H1 (cell line): ENCODE data around the gene FANK1. TPM values are rescaled to one million over a fixed set of nuclear protein-coding genes. Genes with fewer than 3 reads are reported as not detected.

ENCODE experiments used
- CTCF ChIA-PET: fragments of 300-600 bp; sonication (Branson Sonifier 250); formaldehyde crosslinking; loops from one replicate; lab custom pipeline; 2021; ENCODE audit not compliant: partially characterized antibody; lab: Charles Lee
- POLR2A ChIA-PET: fragments of 300-600 bp; sonication (Branson Sonifier 250); formaldehyde crosslinking; loops from one replicate; lab custom pipeline; 2021; ENCODE audit warnings: inconsistent platforms; ENCODE audit not compliant: partially characterized antibody; lab: Charles Lee
- DNase-seq, 2 experiments: peaks; one replicate each; pipeline versions ENCODE4 v3.0.0 to v3.0.0-alpha.2; 2010 to 2022; ENCODE audit warnings: low spot score in 2 of 2, low read depth in 1 of 2, mixed read lengths in 1 of 2
- FAIRE-seq: peaks from 2 replicates; lab custom pipeline; 2011; peaks lifted over from hg19 to GRCh38; lab: Jason Lieb, UNC
- H2AFZ ChIP-seq: 2 replicates; pipeline ENCODE4 v1.8.1; 2012; ENCODE audit warnings: low read length, inconsistent platforms
- H2AK5ac ChIP-seq: 2 replicates; pipeline ENCODE4 v1.6.1; 2013; ENCODE audit warnings: low read depth, low read length
- H2BK120ac ChIP-seq: replicated peaks from 2 replicates; pipeline ENCODE3; 2013; ENCODE audit warnings: low read depth, low read length, inconsistent platforms
- H2BK12ac ChIP-seq: 2 replicates; pipeline ENCODE4 v1.6.1; 2013; ENCODE audit warnings: low read depth, low read length
- H2BK15ac ChIP-seq: 2 replicates; pipeline ENCODE4 v1.6.1; 2013; ENCODE audit warnings: low read length
- H2BK20ac ChIP-seq: 2 replicates; pipeline ENCODE4 v1.6.1; 2013; ENCODE audit warnings: low read length
- H2BK5ac ChIP-seq: 2 replicates; pipeline ENCODE4 v1.6.1; 2013; ENCODE audit warnings: low read depth, low read length
- H3K14ac ChIP-seq: 2 replicates; pipeline ENCODE4 v1.6.1; 2013; ENCODE audit warnings: inconsistent platforms; ENCODE audit not compliant: insufficient read length
- H3K18ac ChIP-seq: 2 replicates; pipeline ENCODE4 v1.6.1; 2013; ENCODE audit warnings: low read length; ENCODE audit errors: extremely low read depth
- H3K23ac ChIP-seq: 2 replicates; pipeline ENCODE4 v1.6.1; 2013; ENCODE audit warnings: inconsistent platforms; ENCODE audit not compliant: insufficient read length
- H3K23me2 ChIP-seq: 2 replicates; pipeline ENCODE4 v1.6.1; 2013; ENCODE audit warnings: low read depth, low read length
- H3K27ac ChIP-seq: 2 replicates; pipeline ENCODE4 v1.6.1; 2011; ENCODE audit warnings: low read depth, low read length, inconsistent platforms
- H3K27me3 ChIP-seq, 4 experiments: replicated peaks in 1 of 4; 1 replicate in 1 of 4; 2 replicates in 3 of 4; pipeline versions ENCODE4 v1.6.1 to v1.8.1; 2011 to 2013; ENCODE audit warnings: low read length in 3 of 4, mild to moderate bottlenecking in 3 of 4, inconsistent platforms in 2 of 4, mixed read lengths in 2 of 4, moderate library complexity in 1 of 4; ENCODE audit not compliant: control insufficient read depth in 3 of 4, insufficient read depth in 3 of 4; ENCODE audit errors: extremely low read depth in 1 of 4
- H3K36me3 ChIP-seq, 4 experiments: 2 replicates each; pipeline versions ENCODE4 v1.6.1 to v1.8.1; 2011 to 2013; ENCODE audit warnings: mild to moderate bottlenecking in 4 of 4, low read length in 3 of 4, moderate library complexity in 2 of 4, control low read depth in 1 of 4, inconsistent platforms in 1 of 4; ENCODE audit not compliant: insufficient read depth in 4 of 4, control insufficient read depth in 2 of 4
- H3K4ac ChIP-seq: replicated peaks from 2 replicates; pipeline ENCODE3; 2013; ENCODE audit warnings: low read length, low read depth, mixed read lengths, inconsistent platforms; ENCODE audit not compliant: insufficient read length
- H3K4me1 ChIP-seq, 4 experiments: replicated peaks in 1 of 4; 1 replicate in 1 of 4; 2 replicates in 3 of 4; pipeline versions ENCODE4 v1.6.1 to v1.8.1; 2011 to 2013; ENCODE audit warnings: low read length in 3 of 4, inconsistent platforms in 2 of 4, mixed read lengths in 1 of 4; ENCODE audit not compliant: insufficient read depth in 4 of 4, control insufficient read depth in 3 of 4
- H3K4me2 ChIP-seq, 2 experiments: 2 replicates each; pipeline versions ENCODE4 v1.6.1 to v1.8.1; 2011 to 2013; ENCODE audit warnings: low read depth in 2 of 2, low read length in 2 of 2, control low read depth in 1 of 2, inconsistent platforms in 1 of 2, mild to moderate bottlenecking in 1 of 2; ENCODE audit not compliant: insufficient read depth in 1 of 2
- H3K4me3 ChIP-seq, 4 experiments: fragments of 200-600, 300-600 bp in 1 of 4; sonication (generic), shearing (Covaris generic), sonication (Bioruptor Twin) in 1 of 4; 2 replicates each; pipeline versions ENCODE4 v1.5.1 to v1.8.1; 2011 to 2016; ENCODE audit warnings: low read length in 4 of 4, low read depth in 3 of 4, control low read depth in 2 of 4, inconsistent platforms in 2 of 4, mild to moderate bottlenecking in 2 of 4, mixed read lengths in 1 of 4, moderate library complexity in 1 of 4; ENCODE audit not compliant: insufficient read depth in 2 of 4; ENCODE audit errors: extremely low read depth in 1 of 4
- H3K56ac ChIP-seq: replicated peaks from 2 replicates; pipeline ENCODE3; 2013; ENCODE audit warnings: low read depth, mild to moderate bottlenecking, mixed read lengths, low read length, inconsistent platforms; ENCODE audit not compliant: insufficient read length
- H3K79me1 ChIP-seq: 2 replicates; pipeline ENCODE4 v1.6.1; 2013; ENCODE audit warnings: low read depth, low read length, control low read depth
- H3K79me2 ChIP-seq, 2 experiments: 2 replicates each; pipeline versions ENCODE4 v1.6.1 to v1.8.1; 2012 to 2013; ENCODE audit warnings: low read length in 2 of 2, mild to moderate bottlenecking in 2 of 2, inconsistent platforms in 1 of 2; ENCODE audit not compliant: insufficient read depth in 2 of 2, control insufficient read depth in 1 of 2
- H3K9ac ChIP-seq, 4 experiments: replicated peaks in 1 of 4; 1 replicate in 1 of 4; 2 replicates in 3 of 4; pipeline versions ENCODE4 v1.6.1 to v1.8.1; 2011 to 2013; ENCODE audit warnings: low read depth in 3 of 4, low read length in 3 of 4, control low read depth in 2 of 4, mild to moderate bottlenecking in 2 of 4, moderate library complexity in 2 of 4, inconsistent platforms in 1 of 4; ENCODE audit errors: extremely low read depth in 1 of 4
- H3K9me3 ChIP-seq, 2 experiments: 2 replicates each; pipeline versions ENCODE4 v1.6.1 to v1.8.1; 2012 to 2013; ENCODE audit warnings: mild to moderate bottlenecking in 2 of 2, moderate library complexity in 2 of 2, control low read depth in 1 of 2, inconsistent platforms in 1 of 2, low read depth in 1 of 2, low read length in 1 of 2, mixed read lengths in 1 of 2; ENCODE audit not compliant: insufficient read depth in 2 of 2
- H4K20me1 ChIP-seq, 2 experiments: replicated peaks in 1 of 2; 2 replicates each; pipeline versions ENCODE3 to v1.8.1; 2011 to 2013; ENCODE audit warnings: inconsistent platforms in 2 of 2, low read length in 2 of 2, mild to moderate bottlenecking in 1 of 2; ENCODE audit not compliant: insufficient read depth in 2 of 2, control insufficient read depth in 1 of 2
- H4K5ac ChIP-seq: 2 replicates; pipeline ENCODE4 v1.6.1; 2013; ENCODE audit warnings: low read length, low read depth, mixed read lengths, inconsistent platforms; ENCODE audit not compliant: insufficient read length
- H4K8ac ChIP-seq: 2 replicates; pipeline ENCODE4 v1.8.0; 2013; ENCODE audit warnings: mild to moderate bottlenecking, moderate library complexity, low read length, inconsistent platforms; ENCODE audit not compliant: insufficient read depth; ENCODE audit errors: extremely low read depth
- H4K91ac ChIP-seq: replicated peaks from 2 replicates; pipeline ENCODE3; 2013; ENCODE audit warnings: low read length, mixed read lengths, inconsistent platforms; ENCODE audit not compliant: insufficient read length
- CEBPB ChIP-seq: IDR thresholded peaks from 2 replicates; pipeline ENCODE4 v1.6.1; 2012; ENCODE audit warnings: low read depth, low read length
- CTBP2 ChIP-seq: IDR thresholded peaks from 2 replicates; pipeline ENCODE4 v1.7.0; 2011; ENCODE audit warnings: borderline replicate concordance, mild to moderate bottlenecking, moderate library complexity, mixed read lengths, low read length; ENCODE audit not compliant: insufficient read depth, insufficient read length
- EGR1 ChIP-seq: IDR thresholded peaks from 2 replicates; pipeline ENCODE4 v1.6.1; 2011; ENCODE audit warnings: low read depth, low read length, borderline replicate concordance
- FOSL1 ChIP-seq: IDR thresholded peaks from 2 replicates; pipeline ENCODE4 v1.6.1; 2011; ENCODE audit warnings: mild to moderate bottlenecking, low read depth, low read length, moderate library complexity; ENCODE audit not compliant: insufficient read depth
- RBBP5 ChIP-seq: IDR thresholded peaks from 2 replicates; pipeline ENCODE4 v1.7.1; 2012; ENCODE audit warnings: low read depth, mild to moderate bottlenecking, inconsistent platforms, low read length, moderate library complexity, borderline replicate concordance
- RFX5 ChIP-seq: IDR thresholded peaks from 2 replicates; pipeline ENCODE4 v1.6.1; 2011; ENCODE audit warnings: low read depth, low read length, improper control_type of control experiment, borderline replicate concordance
- SP1 ChIP-seq: IDR thresholded peaks from 2 replicates; pipeline ENCODE4 v1.6.1; 2011; ENCODE audit warnings: low read depth, low read length
- WGBS, 2 experiments: shearing (Covaris generic) in 1 of 2; methylation state at CpG; one replicate each; pipeline versions ENCODE4 v1.1.6 to v1.1.7; 2013 to 2015; ENCODE audit warnings: low lambda C conversion rate in 2 of 2, mixed read lengths in 2 of 2, inconsistent platforms in 1 of 2, low coverage in 1 of 2, missing lambda C conversion rate in 1 of 2; ENCODE audit not compliant: insufficient replicate concordance in 2 of 2, insufficient coverage in 1 of 2, insufficient read length in 1 of 2; ENCODE audit errors: extremely low coverage in 1 of 2, missing lambda C conversion rate in 1 of 2; 5-methylcytosine and 5-hydroxymethylcytosine counted together
- polyA plus RNA-seq, 7 experiments: library from polyadenylated mRNA; depleted of rRNA in 3 of 7; stranded (reverse) in 5 of 7; unstranded in 2 of 7; fragments of >200 nt in 5 of 7; fragments of 200-250 nt in 2 of 7; gene quantifications; 1 replicate in 5 of 7; 2 replicates in 1 of 7; 4 replicates in 1 of 7; pipeline versions ENCODE4 v1.2.1 to v1.2.3, GENCODE V29; 2011 to 2013; ENCODE audit warnings: missing spikeins in 2 of 7, mixed read lengths in 2 of 7
- total RNA-seq: library from RNA; stranded (reverse); fragmentation: NEBNext Ultra II Directional; extraction: Animal tissue kit (Norgen Biotek cat#: 25700); gene quantifications from 2 replicates; pipeline ENCODE4 v1.2.1, GENCODE V29; 2021

The FANK1 gene
- total and polyA plus RNA-seq, 2 of the 8 experiments (the other 6 are each of a cell fraction or from before 2014, with no cell fraction given), result 1.2 TPM; not detected in 1

GRCh38 chr10:126027692-126028091 lies 131.3 kb downstream of the FANK1 start:
- Histone ChIP-seq H3K18ac (no peak overlapping the region), H2BK15ac (no peak overlapping the region), H3K79me1 (no peaks in the 10 kb centered on the region), H3K27ac (no peak overlapping the region), H4K20me1 (no peaks in the 10 kb centered on the region), H3K9ac (no peak overlapping the region), H3K14ac (no peak overlapping the region), H2BK5ac (no peak overlapping the region), H3K36me3 (no peaks in the 10 kb centered on the region), H3K79me2 (no peaks in the 10 kb centered on the region), H2BK20ac (no peak overlapping the region), H3K23me2 (no peaks in the 10 kb centered on the region), H3K4ac (no peak overlapping the region), H3K9me3 (no peaks in the 10 kb centered on the region), H2AFZ (no peak overlapping the region), H4K91ac (no peak overlapping the region), H2BK12ac (no peak overlapping the region), H2AK5ac (no peak overlapping the region), H4K5ac (no peak overlapping the region), H3K27me3 (no peaks in the 10 kb centered on the region), H2BK120ac (no peak overlapping the region), H4K8ac (no peak overlapping the region), H3K4me3 (no peak overlapping the region), H3K4me1 (no peaks in the 10 kb centered on the region), H3K4me2 (no peak overlapping the region), H3K23ac (no peak overlapping the region), H3K56ac (no peak overlapping the region)
- 93% methylated on average over 1 of the region's 1 CpG; no CpG with 5 or more reads in 1 of the 2 experiments for WGBS, 2 experiments
- FAIRE-seq (no peak), DNase-seq (no peak)
- ChIA-PET POLR2A (no interaction called here), CTCF (interaction anchor here (0.7 to 1.2 kb wide), 4 partner anchors 93 to 257 kb away, joined by 3 read pairs; no protein-coding TSS in a partner anchor)
- TF ChIP-seq RBBP5 (no peak), RFX5 (no peak), SP1 (no peak), FOSL1 (no peak), CEBPB (no peak), EGR1 (no peak), CTBP2 (no peak)
